HG03064 (cell line): ENCODE measurements around the gene NTMT1.
"Not testable (repeated sequence)": the region's sequence is repeated elsewhere in the genome, so short reads cannot be mapped to it uniquely, and the experiment has no call there.

Experiments used
- ATAC-seq: cut with Tn5 transposase; IDR thresholded peaks from one replicate; pipeline ENCODE4 v1.9.1; 2021; ENCODE audit warnings: low read depth; ENCODE audit not compliant: unreplicated experiment

Gene NTMT1, protein sequence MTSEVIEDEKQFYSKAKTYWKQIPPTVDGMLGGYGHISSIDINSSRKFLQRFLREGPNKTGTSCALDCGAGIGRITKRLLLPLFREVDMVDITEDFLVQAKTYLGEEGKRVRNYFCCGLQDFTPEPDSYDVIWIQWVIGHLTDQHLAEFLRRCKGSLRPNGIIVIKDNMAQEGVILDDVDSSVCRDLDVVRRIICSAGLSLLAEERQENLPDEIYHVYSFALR

DNA sequence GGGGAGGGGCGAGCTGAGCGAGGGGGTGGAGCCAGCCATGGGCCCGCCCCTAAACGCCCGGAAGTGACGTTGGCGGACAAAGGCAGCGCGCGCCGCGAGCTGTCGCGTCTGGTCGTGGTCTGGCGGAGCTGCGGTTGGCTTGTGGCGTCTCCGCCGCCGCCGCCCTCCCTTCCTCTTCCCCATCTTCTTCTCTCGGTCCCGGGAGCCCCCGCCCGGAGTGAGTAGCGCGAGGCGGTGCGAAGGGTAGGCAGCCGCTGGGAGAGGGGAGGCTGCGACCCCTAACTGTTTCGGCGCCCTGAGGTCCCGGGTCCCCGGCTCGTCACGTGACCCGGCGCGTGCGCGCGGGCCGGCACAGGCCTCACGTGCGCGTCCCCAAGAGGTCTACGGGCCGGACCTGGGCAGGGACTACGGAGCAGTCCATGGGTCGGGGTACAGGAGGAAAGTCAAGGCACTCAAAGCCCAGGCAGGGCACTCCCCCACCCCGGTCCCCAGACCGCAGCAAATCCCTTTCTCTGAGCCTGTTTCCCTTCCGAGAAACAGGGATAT lies at the start of gene NTMT1:
Gene NTMT1 (plus strand): TSS at position 85 of the 546 bp plus-strand sequence. CDS start 6,541 bp downstream, outside the sequence.
- ATAC-seq, result peak; percentile 64

DNA sequence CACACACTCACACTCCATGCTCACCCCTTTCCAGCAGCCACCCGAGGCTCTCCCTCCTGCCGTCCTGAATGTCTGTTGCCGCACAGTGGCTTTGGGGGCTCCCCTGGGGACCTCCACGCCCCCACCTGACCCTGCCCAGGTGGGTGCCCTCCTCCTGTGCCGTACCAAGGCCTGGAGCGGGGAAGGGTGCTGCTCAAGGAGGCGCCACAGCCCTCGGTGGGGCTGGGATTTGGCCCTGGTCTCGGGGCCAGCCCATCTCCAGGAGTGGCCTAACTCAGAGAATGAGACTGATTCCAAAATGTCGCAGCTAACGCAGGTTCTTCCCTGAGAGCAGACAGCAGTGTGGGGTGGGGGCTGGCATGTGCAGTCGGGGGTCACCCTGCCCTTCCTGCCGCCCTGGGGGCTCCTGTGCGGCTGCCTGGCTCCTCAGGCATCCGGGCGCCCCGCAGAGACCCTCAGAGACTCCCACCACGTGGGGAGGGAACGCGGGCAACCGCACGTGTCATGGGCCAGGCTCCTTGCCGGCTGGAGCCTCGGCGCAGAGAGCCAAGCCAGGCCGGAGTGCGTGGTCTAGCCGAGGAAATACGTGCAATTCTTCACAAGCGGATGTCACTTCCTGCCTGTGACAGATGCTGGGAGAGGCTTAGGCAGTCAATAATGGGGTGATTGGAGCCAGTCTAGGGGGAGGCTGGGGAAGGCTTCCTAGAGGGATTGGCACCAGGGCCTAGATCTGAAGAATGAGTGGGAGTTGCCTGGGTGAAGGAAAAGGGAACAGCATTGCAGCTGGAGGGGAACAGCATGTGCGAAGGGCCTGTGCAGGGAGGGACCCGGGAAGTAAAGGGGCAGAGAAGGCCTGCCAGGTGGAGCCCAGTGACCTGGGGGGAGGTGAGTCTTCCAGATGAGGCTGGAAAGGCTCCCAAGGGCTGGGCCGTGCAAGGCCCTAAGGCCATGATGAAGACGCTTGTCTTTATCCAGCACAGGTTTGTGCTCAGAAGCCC lies 49.1 kb upstream of the NTMT1 start:
- ATAC-seq, result no peak

DNA sequence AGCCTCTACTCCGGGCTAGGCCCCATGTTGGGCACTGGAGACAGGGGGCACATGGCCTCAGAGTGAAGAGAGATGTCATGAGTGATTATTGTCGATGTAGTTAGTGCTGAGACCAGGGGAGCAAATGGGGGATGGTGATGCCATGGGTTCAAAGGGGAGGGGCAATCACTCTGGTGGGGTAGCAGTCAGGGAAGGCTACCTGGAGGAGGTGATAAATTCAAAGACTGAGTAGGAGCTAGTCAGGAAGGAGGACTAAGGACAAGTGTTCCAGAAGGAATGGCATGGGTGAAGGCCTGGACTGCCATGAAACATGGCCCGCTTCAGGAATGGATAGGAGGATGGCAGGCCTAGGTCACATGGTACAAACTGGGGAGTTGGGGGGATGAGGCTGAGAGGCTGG lies 46.7 kb upstream of the NTMT1 start:
- no peak for ATAC-seq

DNA sequence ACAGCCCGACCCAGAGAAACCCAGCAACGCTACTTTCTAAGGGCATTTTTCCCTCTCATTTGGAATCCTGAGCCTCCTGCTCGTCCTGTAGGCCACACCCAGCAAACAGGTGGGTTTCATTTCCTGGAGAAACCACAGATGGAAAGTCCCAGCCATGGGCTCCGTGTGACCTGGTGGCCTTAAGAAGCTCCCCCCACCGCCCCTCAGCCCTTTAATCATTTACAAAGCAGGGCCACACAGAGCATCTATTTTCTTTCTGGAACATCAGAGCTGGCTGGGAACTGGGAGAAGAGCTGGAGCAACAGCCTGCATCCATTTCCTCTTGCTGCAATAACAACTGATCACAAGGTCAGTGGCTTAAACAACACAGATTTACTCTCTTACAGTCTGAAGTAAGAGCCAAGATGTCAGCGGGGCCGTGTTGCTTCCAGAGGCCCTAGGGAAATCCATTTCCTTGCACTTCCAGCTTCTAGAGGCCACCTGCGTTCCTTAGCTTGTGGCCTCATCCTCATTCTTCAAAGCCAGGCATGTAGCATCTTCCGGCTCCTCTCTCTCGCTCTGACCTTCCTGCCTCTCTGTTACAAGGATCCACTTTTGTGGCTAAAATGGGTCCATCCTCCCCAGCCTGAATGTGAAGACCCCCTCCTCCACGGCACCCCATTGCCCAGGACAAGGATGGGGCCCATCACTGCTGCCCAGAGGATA lies 45.6 kb upstream of the NTMT1 start:
- ATAC-seq, result no peak

DNA sequence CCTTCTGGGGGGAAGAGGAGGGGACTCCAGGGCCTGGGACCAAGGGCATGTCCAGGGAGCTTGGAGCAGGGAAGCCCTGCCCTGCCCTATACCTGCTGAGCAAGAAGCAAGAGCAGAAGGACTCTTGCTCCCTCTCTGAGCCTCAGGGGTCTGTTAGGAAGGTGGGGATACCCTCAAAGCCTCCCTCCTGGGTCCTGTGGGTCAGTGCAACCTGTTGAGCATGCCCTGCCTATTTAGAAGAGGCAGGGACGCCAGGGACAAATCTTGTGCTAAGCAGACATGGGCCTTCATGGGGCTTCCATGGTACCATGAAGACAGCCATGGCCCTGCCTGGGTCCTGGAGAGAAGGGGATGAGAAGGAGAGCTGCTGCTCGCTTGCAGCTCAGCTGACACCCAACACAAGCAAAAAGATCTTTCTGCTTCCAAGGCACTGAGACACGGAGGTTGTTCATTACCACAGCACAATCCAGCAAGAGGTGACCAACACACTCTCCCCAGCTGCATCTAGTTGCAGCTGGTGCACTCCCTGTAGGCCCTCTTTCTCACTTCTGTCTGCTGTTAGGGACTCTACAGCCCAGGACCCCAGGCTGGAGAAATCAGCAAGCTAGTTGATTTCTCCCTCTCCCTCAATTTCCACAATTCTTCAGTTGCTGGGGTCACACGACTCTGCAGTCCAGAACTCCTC lies 44.3 kb upstream of the NTMT1 start:
- no peak for ATAC-seq

DNA sequence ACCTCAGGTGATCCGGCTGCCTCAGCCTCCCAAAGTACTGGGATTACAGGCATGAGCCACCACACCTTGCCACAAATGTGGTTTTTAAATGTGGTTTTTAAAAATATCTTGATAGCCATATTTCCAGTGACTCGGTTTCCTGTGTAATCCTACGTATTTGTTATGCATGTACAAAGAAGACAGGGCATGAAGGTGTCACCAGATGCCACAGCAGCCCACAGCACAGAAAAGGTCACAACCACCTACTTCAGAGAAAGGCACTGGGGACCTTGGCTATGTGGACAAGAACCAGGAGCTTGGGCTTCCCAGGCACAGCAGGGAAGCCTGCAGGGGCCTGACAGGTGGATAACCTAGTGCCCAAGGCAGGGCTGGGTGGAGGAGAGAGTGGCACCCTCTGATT lies 43.1 kb upstream of the NTMT1 start:
- no peak for ATAC-seq

DNA sequence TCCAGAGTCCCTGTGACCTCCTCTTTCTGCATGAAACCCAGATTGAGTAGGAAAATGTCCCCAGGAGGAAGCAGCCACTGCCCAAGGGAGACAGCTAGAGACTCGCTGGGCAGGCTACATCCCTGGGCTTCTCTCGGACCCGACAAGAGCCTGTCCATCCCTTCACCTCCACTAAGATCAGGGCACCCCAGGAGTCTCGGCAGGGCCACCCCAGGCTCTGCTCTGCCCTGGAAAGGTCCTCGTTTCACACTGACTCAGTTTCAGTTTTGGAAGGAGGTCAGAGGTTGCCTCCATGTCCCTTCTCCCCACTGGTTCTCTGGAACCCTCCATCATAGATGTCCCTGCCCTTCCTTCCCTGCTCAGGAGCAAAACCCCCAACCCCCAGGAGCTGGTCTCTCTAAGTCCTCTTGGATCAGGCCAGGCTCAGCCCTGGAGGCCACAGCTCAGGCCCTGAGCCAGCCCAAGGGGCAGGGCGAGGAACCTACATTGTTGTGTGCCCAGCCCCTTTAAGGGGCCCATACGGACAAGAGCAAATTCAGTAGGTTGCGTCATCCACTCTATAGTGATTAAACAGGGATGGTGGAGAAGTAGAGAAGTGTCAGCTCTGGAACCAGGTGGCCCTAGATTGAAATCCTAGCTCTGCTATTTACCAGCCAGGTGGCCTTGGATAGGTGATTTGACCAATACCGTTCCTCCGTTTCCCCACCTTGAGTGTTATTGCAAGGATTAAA lies 42.5 kb upstream of the NTMT1 start:
- ATAC-seq, result no peak

DNA sequence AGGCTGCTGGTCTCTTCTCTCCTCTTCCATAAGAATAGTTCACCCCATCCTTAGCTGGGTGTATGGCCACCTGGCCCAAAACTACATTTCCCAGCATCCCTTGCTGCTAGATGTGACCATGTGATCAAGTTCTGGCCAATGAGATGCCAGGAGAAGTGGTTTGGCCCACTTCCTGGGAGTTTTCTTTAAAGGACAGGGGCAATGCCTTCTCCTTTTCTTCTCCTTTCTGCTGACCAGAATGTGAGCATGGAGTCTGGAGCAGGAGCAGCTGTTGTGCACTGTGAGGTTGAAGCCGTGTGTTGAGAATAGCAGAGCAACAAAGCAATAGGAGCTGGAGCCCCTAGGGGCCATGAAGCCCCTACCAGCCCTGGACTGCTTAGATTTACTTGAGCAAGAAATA lies 41.8 kb upstream of the NTMT1 start:
- no peak for ATAC-seq

DNA sequence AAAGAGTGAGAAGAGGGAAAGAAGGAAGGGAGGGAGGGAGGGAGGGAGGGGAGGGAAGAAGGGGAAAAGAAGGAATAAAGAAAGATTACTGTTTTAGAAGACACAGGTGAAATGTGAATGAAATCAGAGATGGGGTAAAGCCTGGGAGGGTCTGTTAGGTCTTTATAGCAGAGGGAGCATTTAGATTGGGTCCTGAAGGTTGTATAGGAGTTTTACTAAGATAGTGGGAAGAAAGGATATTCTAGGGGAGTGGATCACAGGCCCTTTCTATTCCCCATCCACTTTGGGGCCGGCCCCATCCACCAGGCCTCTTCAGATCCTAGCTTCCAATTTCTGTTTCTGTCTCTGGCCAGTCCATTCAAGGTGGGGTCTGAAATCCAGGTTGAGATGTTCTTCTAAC lies 40.6 kb upstream of the NTMT1 start:
- ATAC-seq, result no peak

DNA sequence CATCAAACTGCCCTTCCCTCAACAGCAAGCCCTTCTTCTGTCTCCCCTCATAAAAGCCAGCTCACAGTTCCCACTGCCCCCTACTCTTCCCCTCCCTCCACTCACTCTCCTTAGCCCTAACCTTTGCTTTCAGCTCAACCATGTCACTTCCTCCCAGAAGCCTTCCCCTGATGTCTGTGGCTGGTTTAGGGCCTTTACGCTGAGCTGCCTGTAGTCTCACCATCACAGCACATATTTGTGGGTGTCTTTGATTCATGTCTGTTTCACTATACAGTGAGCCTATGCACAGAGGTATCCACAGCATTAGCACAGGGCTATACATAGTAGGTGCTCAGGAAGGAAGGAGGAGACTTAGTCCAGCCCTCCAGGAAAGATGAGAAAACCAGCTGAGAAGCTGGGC lies 39.7 kb upstream of the NTMT1 start:
- no peak for ATAC-seq

DNA sequence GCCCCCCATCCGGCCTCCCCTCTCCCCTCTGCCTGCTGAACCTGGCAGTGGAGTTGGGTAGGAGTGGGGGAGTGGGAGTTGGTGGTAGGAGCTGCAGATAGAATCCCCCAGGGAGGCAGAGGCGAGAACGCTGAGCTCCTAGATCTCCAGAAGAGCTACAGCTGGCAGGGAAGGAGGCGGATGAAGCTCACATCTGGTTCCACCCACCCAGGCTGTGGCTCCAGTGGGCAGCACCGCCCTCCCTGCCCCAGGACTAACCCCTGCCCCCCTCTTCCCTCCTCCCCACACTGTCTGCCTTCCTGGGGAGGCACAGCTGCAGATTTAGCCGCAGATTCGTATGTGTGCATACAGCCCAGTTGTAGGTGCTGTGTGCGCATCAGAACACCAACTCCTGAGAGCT lies 39.3 kb upstream of the NTMT1 start:
- no peak for ATAC-seq

DNA sequence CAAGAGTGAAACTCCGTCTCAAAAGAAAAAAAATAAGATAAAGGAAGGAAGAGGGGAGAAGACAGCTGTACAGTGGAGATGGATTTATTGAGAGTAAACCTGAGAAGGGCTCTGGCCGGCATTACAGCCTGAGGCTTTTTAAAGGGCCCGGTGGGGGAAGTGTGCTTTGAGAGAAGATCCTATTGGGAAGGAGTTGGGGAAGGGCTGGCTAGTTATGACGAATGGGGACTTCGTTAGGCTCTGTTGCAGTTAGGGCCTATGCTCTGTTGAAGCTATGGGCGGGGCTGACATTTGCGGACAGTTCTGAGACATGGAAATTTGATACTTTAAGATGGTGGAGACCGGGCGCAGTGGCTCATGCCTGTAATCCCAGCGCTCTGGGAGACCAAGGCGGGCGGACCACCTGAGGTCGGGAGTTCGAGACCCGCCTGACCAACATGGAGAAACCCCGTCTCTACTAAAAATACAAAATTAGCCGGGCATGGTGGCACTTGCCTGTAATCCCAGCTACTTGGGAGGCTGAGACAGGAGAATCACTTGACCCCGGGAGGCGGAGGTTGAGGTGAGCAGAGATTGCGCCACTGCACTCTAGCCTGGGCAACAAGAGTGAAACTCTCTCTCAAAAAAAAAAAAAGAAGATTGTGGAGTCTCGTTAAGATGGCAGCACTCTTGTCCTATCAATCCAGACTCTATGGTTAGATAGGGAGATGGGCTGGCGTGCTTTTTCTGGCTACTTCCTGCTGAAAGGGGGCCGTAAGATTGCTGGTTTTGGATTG lies 38.3 kb upstream of the NTMT1 start:
- ATAC-seq, result no peak

DNA sequence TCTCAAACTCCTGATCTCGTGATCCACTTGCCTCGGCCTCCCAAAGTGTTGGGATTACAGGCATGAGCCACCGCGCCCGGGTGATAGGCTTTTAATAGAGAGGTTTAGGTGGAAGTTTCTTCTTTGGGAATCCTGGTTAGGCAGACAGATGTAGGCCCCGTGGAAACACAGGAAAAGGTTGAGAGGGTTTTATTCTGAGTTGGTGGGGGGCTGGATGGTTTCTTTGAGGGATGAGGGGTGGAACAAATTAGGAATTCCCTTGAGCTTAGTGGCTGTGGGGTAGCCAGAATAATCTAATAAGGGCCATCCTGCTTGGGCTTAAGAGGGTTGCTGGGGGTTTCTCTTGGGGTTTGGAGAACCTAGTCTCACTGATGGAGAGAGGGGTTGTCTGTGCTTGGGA lies 35.5 kb upstream of the NTMT1 start:
- no peak for ATAC-seq

DNA sequence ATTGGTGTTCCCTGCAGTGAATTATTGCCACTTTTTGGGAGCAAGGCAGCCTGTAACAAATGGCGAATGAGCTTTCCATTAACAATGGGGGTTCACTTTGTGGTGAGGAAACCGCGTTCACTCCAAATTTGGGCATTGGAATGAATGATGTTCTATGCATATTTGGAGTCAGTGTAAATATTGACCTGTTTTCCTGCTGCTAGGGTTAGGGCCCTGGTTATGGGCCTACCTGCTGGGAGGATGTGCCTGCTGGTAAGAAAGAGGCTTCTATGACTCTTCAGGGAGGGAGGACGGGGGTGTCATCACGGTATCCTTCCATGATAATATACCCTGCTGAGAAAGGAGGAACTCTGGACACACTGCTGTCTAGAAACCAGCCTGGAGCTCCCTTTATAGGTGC lies 34.0 kb upstream of the NTMT1 start:
- ATAC-seq, result no peak

DNA sequence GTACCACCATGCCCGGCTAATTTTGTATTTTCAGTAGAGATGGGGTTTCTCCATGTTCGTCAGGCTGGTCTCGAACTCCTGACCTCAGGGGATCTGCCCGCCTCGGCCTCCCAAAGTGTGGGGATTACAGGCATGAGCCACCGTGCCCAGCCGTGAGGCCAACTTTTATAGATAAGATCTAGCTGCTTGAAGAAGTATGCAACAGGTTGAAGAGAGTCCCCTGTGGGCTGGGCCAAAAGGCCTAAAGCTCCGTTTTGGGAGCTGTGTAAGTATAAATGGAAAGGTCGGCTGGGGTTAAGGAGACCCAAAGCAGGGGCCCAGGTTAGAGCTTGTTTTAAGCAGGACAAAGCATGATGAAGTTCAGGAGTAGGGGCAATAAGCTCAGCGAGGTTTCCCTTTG lies 33.2 kb upstream of the NTMT1 start:
- not testable (repeated sequence) for ATAC-seq

DNA sequence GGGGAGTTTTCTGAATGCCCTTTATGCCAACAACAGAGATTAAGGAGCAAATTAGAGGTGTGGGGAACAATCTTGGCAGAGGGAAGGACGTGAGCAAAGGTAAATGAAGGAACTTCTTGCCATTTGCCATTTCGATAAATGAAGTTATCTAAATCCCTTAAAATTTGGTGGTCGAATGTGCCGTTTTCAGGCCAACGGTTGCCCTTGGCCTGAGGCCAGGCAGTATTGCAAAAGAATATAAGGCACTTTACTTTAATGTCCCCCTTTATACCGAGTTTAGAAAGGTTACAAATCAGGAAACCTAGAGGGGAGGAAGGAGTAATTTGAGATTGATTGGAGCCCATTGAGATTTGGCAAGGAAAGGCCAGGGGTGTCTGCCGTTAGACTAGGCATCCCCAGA lies 31.3 kb upstream of the NTMT1 start:
- ATAC-seq, result no peak

DNA sequence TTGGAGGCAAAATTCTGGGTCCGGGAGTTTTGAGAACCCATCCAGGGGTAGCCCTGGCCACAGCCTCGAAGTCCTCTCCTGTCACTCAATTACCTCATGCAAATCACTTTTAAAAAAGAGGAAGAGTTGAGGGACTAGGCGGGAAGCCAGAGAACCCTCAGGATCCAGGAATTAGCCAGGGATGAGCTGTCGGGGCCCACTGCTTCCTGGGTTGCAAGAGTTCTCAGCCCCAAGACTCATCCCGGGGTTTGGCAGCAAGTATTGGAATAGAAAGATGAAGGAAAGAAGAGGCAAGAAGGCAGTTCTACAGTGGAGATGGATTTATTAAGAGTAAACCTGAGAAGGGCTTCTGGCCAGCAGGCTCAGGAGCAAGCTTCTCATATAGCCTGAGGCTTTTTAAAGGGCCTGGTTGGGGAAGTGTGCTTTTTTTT lies 30.6 kb upstream of the NTMT1 start:
- ATAC-seq, result no peak

DNA sequence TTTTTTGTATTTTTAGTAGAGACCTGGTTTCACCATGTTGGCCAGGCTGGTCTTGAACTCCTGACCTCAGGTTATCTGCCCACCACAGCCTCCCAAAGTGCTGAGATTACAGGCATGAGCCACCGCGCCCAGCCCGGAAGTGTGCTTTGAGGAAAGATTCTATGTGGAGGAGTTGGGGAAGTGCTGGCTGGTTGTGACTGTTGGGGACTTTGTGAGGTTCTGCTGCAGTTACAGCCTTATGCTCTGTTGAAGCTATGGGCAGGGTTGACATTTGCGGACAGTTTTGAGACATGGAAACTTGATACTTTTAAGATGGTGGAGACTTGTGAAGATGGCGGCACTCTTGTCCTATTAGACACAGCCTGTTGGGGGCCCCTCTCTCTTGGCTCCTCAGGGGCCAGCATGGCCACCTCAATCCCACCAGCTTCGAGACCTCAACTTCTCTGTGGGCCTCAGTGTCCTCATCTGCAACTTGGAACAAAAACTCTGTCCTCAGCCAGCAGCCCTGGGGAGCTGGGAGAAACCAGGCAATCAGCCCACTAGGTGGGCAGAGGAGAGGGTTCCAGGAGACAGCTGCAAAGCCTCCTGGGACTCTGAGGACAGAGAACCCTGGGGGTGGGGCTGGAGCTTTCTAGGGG lies 29.9 kb upstream of the NTMT1 start:
- no peak for ATAC-seq
